Neutrophil (primary cell): ENCODE data around the gene MAP7D2.

Experiments used
- H3K27ac ChIP-seq: fragments of 200-600 bp; sonication (generic); 2 replicates; pipeline ENCODE4 v1.5.1; 2016; ENCODE audit warnings: mild to moderate bottlenecking, moderate library complexity
- H3K27me3 ChIP-seq: fragments of 200-600 bp; sonication (generic); 2 replicates; pipeline ENCODE4 v1.6.0; 2016; ENCODE audit warnings: mild to moderate bottlenecking
- H3K36me3 ChIP-seq: fragments of 200-600 bp; sonication (generic); 2 replicates; pipeline ENCODE4 v1.5.1; 2017
- H3K4me1 ChIP-seq, 2 experiments: fragments of 200-600 bp in 1 of 2; sonication (generic) in 1 of 2; 1 replicate in 1 of 2; 2 replicates in 1 of 2; pipeline versions ENCODE4 v1.5.1 to v1.6.1; 2013 to 2016; ENCODE audit warnings: low read depth in 1 of 2, low read length in 1 of 2, mild to moderate bottlenecking in 1 of 2, moderate library complexity in 1 of 2; ENCODE audit not compliant: control insufficient read depth in 1 of 2, insufficient read depth in 1 of 2
- H3K4me3 ChIP-seq, 2 experiments: fragments of 200-600 bp in 1 of 2; sonication (generic) in 1 of 2; 1 replicate in 1 of 2; 2 replicates in 1 of 2; pipeline ENCODE4 v1.5.1; 2013 to 2016; ENCODE audit warnings: low read depth in 1 of 2, low read length in 1 of 2, mild to moderate bottlenecking in 1 of 2, moderate library complexity in 1 of 2
- H3K9me3 ChIP-seq: fragments of 200-600 bp; sonication (generic); 2 replicates; pipeline ENCODE4 v1.5.1; 2016
- CTCF ChIP-seq: fragments of 200-600 bp; sonication (generic); IDR thresholded peaks from 2 replicates; pipeline ENCODE4 v1.5.1; 2016; ENCODE audit warnings: antibody characterized with exemption

Gene MAP7D2

DNA sequence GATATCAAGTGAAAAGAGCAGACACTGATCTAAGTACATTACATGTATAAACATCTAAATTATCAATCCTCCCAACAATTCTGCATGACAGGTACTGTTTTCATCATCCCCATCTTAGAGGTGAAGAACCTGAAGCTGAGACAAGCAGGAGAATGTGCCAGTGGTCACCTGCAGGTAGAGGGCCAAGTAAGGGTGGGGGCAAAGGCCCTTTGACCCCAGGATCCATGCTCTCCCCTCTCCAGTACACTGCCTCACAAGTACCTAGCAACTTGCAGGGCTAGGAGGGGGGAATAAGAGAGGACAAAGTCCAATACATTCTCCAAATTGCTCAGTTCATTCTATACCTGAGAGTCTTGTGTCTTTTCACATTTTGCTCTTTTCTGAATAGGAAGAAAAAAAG, 8.3 kb upstream of the MAP7D2 start:
- H3K4me1 ChIP-seq, result no peaks in the 10 kb centered on the region
- H3K36me3 ChIP-seq, result no peaks in the 10 kb centered on the region
- TF ChIP-seq CTCF, result no peak
- H3K9me3 ChIP-seq, result no peaks in the 10 kb centered on the region
- H3K27ac ChIP-seq, result no peak overlapping the region
- no peaks in the 10 kb centered on the region for H3K27me3 ChIP-seq
- H3K4me3 ChIP-seq, result no peak overlapping the region

GRCh38 chrX:20118065-20118824, 1.5 kb upstream of the MAP7D2 start:
- TF ChIP-seq CTCF, result no peak
- Histone ChIP-seq H3K4me3 (no peak overlapping the region), H3K27me3 (peaks cover 35% of the 10 kb centered on the region), H3K27ac (no peak overlapping the region), H3K4me1 (peaks cover 26 to 30% of the 10 kb centered on the region in 2 experiments), H3K36me3 (no peaks in the 10 kb centered on the region), H3K9me3 (no peaks in the 10 kb centered on the region)

DNA sequence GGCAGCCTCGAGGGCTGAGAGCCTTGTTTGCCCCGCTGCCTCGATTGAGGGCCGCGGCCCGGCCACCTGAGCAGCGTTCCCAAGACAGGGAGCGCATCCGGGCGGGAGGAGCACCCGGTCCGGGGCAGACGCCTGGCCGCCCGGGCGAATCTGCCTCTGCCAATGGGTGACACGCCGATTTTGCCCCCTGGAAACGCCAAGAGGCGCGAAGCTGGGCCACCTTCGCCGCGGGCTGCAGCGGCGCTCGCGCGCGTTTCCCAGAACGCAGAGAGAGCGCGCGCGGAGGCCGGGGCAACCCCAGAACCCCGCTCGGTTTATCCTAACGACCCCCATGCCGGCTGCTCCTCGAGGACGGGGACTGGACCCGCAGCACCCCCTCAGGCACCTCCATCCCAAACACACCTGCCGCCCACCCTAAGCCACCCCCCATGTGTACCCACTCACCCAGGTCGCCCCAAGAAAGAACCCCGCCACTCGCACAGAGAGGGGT, 575 bp downstream of the MAP7D2 start:
- Histone ChIP-seq H3K27me3 (peaks cover 35% of the 10 kb centered on the region), H3K4me3 (peak overlapping the region; percentile 21 to 25)
- no peak for TF ChIP-seq CTCF

DNA sequence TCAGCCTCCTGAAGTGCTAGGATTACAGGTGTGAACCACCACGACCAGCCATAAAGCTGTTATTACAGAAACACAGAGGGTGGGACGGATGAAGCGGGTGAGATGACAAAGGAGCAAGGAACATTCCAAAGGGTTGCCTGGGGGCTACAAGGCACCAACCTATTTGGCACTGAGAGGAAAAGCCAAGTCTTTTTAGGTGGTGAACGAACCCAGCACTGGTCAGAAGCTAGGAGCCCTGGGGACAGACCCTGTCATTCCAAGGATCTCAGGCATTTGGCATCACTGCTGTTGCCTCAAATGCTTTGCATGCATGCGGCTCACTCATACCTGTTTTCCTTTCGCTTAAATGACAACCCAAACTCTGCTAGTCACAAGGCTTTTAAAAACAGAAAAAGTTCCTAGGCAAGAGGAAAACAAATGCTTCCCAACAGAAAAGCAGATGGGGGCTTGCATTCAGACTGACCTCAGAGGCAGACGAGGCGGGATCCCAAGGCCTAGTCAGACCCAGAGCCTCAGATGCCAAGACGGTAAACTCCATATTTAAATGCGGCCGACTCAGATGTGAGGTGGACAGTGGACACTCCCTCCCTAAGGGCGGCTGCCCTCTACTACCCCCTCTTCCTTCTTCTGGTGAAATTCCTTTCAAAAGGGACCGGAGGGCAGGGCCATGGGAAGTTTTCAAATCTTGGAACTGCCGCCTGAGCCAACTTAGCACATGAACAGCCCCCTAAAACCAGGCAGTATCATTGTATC, 4.5 kb downstream of the MAP7D2 start:
- Histone ChIP-seq H3K9me3 (no peaks in the 10 kb centered on the region), H3K36me3 (no peaks in the 10 kb centered on the region), H3K27me3 (peaks cover 17% of the 10 kb centered on the region), H3K4me1 (peaks cover 26 to 30% of the 10 kb centered on the region in 2 experiments), H3K27ac (no peak overlapping the region), H3K4me3 (no peak overlapping the region)
- TF ChIP-seq CTCF, result no peak

More for the DNA sequence above, 575 bp downstream of the MAP7D2 start:
- H3K9me3 ChIP-seq, result no peaks in the 10 kb centered on the region
- no peaks in the 10 kb centered on the region for H3K36me3 ChIP-seq
- H3K27ac ChIP-seq, result no peak overlapping the region
- peaks cover 26 to 30% of the 10 kb centered on the region in 2 experiments for H3K4me1 ChIP-seq

DNA sequence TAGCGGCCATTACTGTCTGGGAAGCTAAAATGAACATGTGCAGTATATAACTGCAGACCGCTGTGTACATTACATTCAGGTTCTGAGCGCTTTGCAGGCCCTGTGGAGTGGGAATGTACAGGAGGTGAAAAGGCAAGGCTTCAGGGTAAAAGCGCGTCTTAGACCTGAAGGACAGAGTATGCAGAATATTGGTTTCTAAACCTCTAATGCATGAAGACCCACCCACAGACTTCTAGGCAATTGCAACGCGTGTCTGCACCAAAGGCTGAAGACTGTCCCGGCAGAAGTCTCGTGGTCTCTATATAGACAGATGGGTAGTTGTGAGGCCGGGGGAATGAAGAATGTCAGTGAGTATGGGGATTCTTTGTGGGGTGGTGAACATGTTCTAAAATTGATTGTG, 5.4 kb downstream of the MAP7D2 start:
- Histone ChIP-seq H3K4me1 (peaks cover 22 to 25% of the 10 kb centered on the region in 2 experiments), H3K27me3 (peaks cover 8% of the 10 kb centered on the region), H3K27ac (no peak overlapping the region), H3K4me3 (no peak overlapping the region), H3K36me3 (no peaks in the 10 kb centered on the region), H3K9me3 (no peaks in the 10 kb centered on the region)
- TF ChIP-seq CTCF, result no peak
